ENCODE measurements around the gene LOC128125822.
A peak's percentile ranks its signal among the peaks of the same experiment; 100 is the strongest.

Gene LOC128125822

DNA sequence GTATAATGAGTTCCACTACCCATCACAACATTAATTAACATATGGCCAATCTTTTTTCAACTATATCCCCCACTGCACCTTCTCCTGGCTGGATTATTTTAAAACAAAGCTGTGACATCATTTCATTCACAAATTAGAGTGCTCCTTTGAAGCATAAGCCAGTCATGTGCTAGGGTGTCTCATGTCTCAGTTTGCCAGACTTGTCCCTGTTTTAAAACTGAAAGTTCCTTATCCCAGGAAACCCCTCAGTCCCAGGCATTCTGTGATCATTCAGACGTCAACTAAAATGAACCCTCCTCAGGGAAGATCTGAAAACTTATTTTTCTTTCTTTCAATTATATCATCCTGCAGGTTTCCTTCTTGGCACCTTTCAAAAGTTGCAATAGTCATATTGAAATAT lies 29.3 kb upstream of the LOC128125822 start:
- TF ChIP-seq, protein P1, sequence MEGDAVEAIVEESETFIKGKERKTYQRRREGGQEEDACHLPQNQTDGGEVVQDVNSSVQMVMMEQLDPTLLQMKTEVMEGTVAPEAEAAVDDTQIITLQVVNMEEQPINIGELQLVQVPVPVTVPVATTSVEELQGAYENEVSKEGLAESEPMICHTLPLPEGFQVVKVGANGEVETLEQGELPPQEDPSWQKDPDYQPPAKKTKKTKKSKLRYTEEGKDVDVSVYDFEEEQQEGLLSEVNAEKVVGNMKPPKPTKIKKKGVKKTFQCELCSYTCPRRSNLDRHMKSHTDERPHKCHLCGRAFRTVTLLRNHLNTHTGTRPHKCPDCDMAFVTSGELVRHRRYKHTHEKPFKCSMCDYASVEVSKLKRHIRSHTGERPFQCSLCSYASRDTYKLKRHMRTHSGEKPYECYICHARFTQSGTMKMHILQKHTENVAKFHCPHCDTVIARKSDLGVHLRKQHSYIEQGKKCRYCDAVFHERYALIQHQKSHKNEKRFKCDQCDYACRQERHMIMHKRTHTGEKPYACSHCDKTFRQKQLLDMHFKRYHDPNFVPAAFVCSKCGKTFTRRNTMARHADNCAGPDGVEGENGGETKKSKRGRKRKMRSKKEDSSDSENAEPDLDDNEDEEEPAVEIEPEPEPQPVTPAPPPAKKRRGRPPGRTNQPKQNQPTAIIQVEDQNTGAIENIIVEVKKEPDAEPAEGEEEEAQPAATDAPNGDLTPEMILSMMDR (IDR thresholded peaks at IDR 0.05; ENCODE audit: insufficient read depth, low read depth, low read length): no peak
- no peak for DNase-seq (ENCODE audit: low read depth)

DNA sequence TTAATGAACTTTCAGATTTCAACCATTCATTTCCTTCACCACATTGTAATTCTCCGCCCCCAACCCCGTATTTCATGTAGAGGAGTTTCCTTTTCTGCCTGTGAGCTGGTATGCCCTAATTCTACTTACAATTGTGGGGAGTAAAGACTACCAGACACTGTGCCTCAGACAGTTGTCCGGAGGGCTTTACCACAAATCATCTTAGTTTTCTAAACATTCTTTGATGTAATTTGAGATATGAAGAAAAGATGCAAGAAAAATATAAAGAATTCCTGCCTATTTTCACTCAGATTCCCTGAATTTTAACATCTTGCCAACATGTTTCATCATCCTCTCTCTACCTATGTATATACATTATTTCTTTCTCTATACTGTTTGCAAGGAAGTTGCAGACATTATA lies 28.3 kb upstream of the LOC128125822 start:
- H3K4me3 ChIP-seq (ENCODE audit: low read depth, low read length): no peak overlapping the region
- TF ChIP-seq, protein P1 (IDR thresholded peaks at IDR 0.05; ENCODE audit: insufficient read depth, low read depth, low read length): no peak
- DNase-seq (ENCODE audit: low read depth): peak; percentile 31

More for the DNA sequence above, 29.3 kb upstream of the LOC128125822 start:
- H3K4me3 ChIP-seq (ENCODE audit: low read depth, low read length): no peak overlapping the region

DNA sequence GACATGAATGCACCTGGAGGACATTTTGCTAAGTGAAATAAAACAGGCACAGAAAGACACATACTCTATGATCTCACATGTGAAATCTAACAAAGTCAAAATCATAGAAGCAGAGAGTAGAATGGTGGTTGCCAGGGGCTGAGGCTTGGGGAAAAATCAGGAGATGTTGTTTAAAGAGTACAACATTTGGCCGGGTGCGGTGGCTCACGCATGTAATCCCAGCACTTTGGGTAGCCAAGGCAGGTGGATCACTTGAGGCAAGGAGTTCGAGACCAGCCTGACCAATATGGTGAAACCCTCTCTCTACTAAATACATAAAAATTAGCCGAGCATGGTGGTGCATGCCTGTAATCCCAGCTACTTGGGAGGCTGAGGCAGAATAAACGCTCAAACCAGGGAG lies 26.0 kb upstream of the LOC128125822 start:
- no peak overlapping the region for H3K4me3 ChIP-seq (ENCODE audit: low read depth, low read length)
- DNase-seq (ENCODE audit: low read depth): no peak
- TF ChIP-seq, protein P1 (IDR thresholded peaks at IDR 0.05; ENCODE audit: insufficient read depth, low read depth, low read length): no peak

DNA sequence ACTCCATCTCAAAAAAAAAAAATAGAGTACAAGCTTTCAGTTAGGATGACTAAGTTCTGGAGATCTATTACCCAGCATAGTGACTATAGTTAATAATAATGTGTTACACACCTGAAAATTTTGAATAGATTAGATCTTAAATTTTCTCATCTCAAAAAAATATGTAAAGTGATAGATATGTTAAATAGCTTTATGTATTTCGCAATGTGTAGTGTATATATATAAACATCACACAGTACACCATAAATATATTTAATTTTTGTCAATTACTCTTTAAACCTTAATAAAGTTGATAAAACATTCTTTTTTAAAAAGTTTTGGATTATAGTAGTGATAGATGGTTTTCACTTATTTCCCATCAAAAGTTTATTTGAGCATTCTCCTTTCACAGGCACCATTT lies 25.6 kb upstream of the LOC128125822 start:
- TF ChIP-seq, protein P1 (IDR thresholded peaks at IDR 0.05; ENCODE audit: insufficient read depth, low read depth, low read length): no peak
- H3K4me3 ChIP-seq (ENCODE audit: low read depth, low read length): no peak overlapping the region

DNA sequence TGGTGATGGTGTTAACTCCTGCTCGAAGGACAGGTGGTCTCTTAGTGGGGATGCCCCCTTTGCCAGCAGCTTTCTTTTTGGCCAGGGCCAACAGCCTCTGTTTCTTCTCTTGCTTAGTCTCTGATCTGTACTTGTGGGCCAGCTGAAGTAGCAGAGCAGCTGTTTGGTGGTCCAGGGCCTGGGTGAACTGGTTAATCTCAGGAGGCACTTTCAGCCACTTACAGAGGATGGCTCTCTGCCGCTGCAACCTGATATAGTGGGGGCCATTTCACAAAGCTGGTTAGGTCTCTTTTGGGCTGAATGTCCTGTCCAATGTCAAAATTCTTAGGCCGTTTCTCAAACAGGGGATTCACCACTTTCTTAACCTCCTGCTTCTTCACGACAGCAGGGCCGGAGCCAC lies 23.2 kb upstream of the LOC128125822 start:
- TF ChIP-seq, protein P1 (IDR thresholded peaks at IDR 0.05; ENCODE audit: insufficient read depth, low read depth, low read length): no peak
- no peak overlapping the region for H3K4me3 ChIP-seq (ENCODE audit: low read depth, low read length)
- DNase-seq (ENCODE audit: low read depth): no peak

More for the DNA sequence above, 25.6 kb upstream of the LOC128125822 start:
- DNase-seq (ENCODE audit: low read depth): no peak

DNA sequence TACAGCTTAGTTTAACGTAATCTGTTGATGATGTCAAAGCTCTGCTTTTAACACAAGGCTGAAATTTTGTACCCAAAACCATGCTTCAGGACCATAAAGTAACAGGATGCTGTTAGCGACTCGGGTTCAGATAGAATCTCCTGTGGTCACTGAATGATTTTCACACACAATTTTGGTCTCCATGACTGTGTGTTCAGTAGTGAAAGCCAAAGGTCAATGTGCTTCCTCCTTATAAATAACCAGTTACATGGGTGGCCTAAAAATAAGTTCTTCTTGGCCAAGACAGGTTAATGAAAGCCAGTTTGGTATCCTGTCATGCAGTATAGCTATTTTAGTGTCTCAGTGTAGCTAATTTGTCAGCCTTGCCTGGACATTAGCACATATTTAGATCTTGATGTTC lies 19.1 kb upstream of the LOC128125822 start:
- TF ChIP-seq, protein P1 (IDR thresholded peaks at IDR 0.05; ENCODE audit: insufficient read depth, low read depth, low read length): no peak
- H3K4me3 ChIP-seq (ENCODE audit: low read depth, low read length): no peak overlapping the region
- DNase-seq (ENCODE audit: low read depth): no peak

DNA sequence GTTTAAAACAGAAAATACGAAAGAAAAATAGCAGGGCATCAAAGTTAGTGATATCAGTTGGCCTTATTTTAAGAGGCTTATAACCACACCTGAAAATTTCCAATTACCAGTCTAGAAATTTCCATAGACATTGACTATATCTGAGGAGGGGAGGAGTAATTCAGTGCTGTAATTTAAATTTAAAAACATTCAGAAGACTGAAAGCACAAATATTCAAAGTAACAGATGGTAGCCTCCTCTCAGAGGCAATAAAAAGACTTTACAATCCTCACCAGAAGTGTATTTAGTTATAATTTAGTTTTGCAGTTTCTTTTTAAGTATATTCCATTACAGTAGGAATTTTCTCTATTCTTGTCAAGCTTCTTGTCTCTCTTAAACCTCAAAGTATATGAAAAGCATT lies 18.4 kb upstream of the LOC128125822 start:
- no peak for DNase-seq (ENCODE audit: low read depth)
- TF ChIP-seq, protein P1 (IDR thresholded peaks at IDR 0.05; ENCODE audit: insufficient read depth, low read depth, low read length): no peak
- H3K4me3 ChIP-seq (ENCODE audit: low read depth, low read length): no peak overlapping the region

All from fibroblast of villous mesenchyme (primary cell).